ENCODE measurements around the gene ADGB. TPM values are rescaled to one million over a fixed set of nuclear protein-coding genes. Genes with fewer than 3 reads are reported as not detected.

ADGB gene
- total and polyA plus RNA-seq, 2 donors = 0.18 to 0.24 TPM

DNA sequence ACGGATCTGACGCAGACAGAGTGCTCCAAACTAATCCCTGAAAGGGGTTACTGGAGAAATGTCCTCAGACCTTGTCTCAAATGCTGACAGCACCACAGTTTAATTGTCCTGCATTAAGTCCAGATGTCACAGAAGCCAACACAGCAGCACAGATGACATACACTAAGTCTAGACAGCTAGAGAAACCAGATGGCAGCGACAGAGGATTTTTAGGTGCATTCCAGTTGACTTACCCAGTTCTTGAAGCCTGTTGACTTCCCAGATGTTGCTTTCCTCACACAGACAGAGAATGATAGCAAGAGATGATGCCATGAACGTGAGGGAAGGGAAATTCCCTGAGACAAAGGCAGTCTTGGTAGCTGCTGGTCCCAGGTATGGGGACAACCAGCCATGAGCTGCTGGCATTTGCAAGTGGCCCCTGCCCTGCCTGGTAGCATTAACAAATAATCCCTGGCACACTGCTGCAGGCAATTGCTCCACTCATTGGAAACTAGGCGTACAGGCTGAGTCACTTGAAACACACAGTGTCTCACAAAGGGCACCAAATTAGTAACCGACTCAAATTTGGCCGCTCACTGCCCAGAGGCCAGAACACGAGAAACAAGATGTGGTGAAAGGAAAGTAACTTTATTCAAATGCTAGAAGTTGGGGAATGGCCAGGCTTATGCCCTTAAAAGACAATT lies 52.2 kb downstream of the ADGB start:
- Histone ChIP-seq H3K36me3 (ENCODE audit: control insufficient read depth in 2 of 2, insufficient read depth in 2 of 2, low read length in 1 of 2) (no peaks in the 10 kb centered on the region), H3K27ac (ENCODE audit: low read depth in 1 of 2, low read length in 1 of 2) (no peak overlapping the region), H3K27me3 (ENCODE audit: control insufficient read depth in 2 of 2, insufficient read depth in 1 of 2, low read length in 1 of 2) (no peaks in the 10 kb centered on the region), H3K4me3 (ENCODE audit: low read length in 2 of 2) (no peak overlapping the region), H3K9me3 (ENCODE audit: control insufficient read depth in 2 of 2, insufficient read depth in 1 of 2, low read length in 1 of 2) (no peaks in the 10 kb centered on the region), H3K4me1 (ENCODE audit: control insufficient read depth in 2 of 2, insufficient read depth in 2 of 2, low read length in 2 of 2) (no peaks in the 10 kb centered on the region)
- 97% methylated on average over 8 of the region's 8 CpGs for WGBS
- DNase-seq (ENCODE audit: low read depth in 6 of 9, low spot score in 9 of 9) = no peak

DNA sequence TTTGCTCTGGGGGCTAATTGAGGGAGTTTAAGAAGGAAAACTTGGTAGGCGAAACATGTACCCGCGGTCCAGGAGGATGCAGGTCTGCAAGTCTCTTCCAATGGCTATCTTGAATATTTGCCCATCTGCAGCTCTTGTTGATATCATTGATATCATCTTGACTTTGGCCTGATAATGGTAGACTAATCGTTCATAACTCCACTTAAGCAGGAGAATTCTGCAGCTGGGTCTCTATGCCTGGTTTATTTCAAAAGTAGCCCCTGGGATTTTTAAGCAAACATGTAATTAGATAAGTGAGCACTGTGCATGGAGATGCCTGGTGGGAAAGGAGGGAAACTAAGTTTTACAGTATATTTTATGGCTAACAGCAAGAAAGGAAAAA lies 52.7 kb downstream of the ADGB start:
- H3K27me3 ChIP-seq (ENCODE audit: control insufficient read depth in 2 of 2, insufficient read depth in 1 of 2, low read length in 1 of 2) = no peaks in the 10 kb centered on the region
- H3K9me3 ChIP-seq (ENCODE audit: control insufficient read depth in 2 of 2, insufficient read depth in 1 of 2, low read length in 1 of 2) = no peaks in the 10 kb centered on the region
- DNase-seq (ENCODE audit: low read depth in 6 of 9, low spot score in 9 of 9) = no peak
- no peak overlapping the region for H3K27ac ChIP-seq (ENCODE audit: low read depth in 1 of 2, low read length in 1 of 2)
- H3K36me3 ChIP-seq (ENCODE audit: control insufficient read depth in 2 of 2, insufficient read depth in 2 of 2, low read length in 1 of 2) = no peaks in the 10 kb centered on the region
- 96% methylated on average over 4 of the region's 4 CpGs for WGBS
- no peaks in the 10 kb centered on the region for H3K4me1 ChIP-seq (ENCODE audit: control insufficient read depth in 2 of 2, insufficient read depth in 2 of 2, low read length in 2 of 2)
- no peak overlapping the region for H3K4me3 ChIP-seq (ENCODE audit: low read length in 2 of 2)

DNA sequence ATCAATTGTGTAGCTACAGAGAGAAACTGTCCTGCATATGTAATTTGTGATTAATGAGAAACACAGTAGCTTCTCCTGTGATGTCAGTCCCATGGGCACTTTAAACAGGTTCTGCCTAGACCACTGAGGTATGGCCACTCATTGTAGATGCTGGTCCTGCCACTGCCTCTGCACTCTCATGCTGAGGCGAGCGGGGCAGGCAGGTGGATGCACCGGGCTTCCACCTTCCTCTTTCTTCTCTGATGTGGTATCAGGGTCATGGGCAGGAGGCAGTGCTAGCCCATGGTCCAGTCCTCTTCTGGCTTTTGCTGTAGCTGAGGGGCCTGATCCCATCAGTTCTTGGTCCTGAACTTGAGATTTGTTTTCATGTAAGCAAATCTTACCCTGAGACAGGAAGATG lies 58.7 kb downstream of the ADGB start:
- H3K27me3 ChIP-seq (ENCODE audit: control insufficient read depth in 2 of 2, insufficient read depth in 1 of 2, low read length in 1 of 2) = no peaks in the 10 kb centered on the region
- H3K36me3 ChIP-seq (ENCODE audit: control insufficient read depth in 2 of 2, insufficient read depth in 2 of 2, low read length in 1 of 2) = no peaks in the 10 kb centered on the region
- H3K9me3 ChIP-seq (ENCODE audit: control insufficient read depth in 2 of 2, insufficient read depth in 1 of 2, low read length in 1 of 2) = no peaks in the 10 kb centered on the region
- no peak overlapping the region for H3K4me3 ChIP-seq (ENCODE audit: low read length in 2 of 2)
- H3K27ac ChIP-seq (ENCODE audit: low read depth in 1 of 2, low read length in 1 of 2) = no peak overlapping the region
- no peak for DNase-seq (ENCODE audit: low read depth in 6 of 9, low spot score in 9 of 9)
- no peaks in the 10 kb centered on the region for H3K4me1 ChIP-seq (ENCODE audit: control insufficient read depth in 2 of 2, insufficient read depth in 2 of 2, low read length in 2 of 2)
- 94% methylated on average over 3 of the region's 3 CpGs for WGBS

GRCh38 chr6:146664871-146665360 lies 66.1 kb downstream of the ADGB start:
- 90% methylated on average over 3 of the region's 3 CpGs for WGBS

DNA sequence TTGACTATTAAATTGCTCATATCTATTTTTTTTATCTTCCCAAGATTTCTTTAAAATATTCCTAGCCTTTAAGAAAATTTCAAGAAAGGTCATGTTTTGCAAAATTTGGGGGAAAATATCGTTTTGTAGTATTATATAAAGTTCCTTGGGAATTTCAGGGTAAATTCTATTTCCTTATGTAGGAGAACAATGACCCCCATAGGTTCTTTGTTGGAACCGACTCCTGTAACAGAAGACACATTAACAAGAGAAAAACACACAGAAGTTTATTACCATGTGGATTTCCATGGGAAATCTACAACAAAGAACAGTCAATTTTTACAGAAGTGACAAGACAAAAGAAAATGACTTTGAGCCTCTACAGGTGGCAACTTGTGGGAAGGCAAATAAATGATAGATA lies 68.1 kb downstream of the ADGB start:
- DNase-seq (ENCODE audit: low read depth in 6 of 9, low spot score in 9 of 9) = no peak
- Histone ChIP-seq H3K9me3 (ENCODE audit: control insufficient read depth in 2 of 2, insufficient read depth in 1 of 2, low read length in 1 of 2) (no peaks in the 10 kb centered on the region), H3K4me3 (ENCODE audit: low read length in 2 of 2) (no peak overlapping the region), H3K27ac (ENCODE audit: low read depth in 1 of 2, low read length in 1 of 2) (no peak overlapping the region), H3K36me3 (ENCODE audit: control insufficient read depth in 2 of 2, insufficient read depth in 2 of 2, low read length in 1 of 2) (no peaks in the 10 kb centered on the region), H3K4me1 (ENCODE audit: control insufficient read depth in 2 of 2, insufficient read depth in 2 of 2, low read length in 2 of 2) (no peaks in the 10 kb centered on the region), H3K27me3 (ENCODE audit: control insufficient read depth in 2 of 2, insufficient read depth in 1 of 2, low read length in 1 of 2) (no peaks in the 10 kb centered on the region)
- 79% methylated on average over 2 of the region's 2 CpGs for WGBS

More at GRCh38 chr6:146664871-146665360, 66.1 kb downstream of the ADGB start:
- Histone ChIP-seq H3K27me3 (ENCODE audit: control insufficient read depth in 2 of 2, insufficient read depth in 1 of 2, low read length in 1 of 2) (no peaks in the 10 kb centered on the region), H3K9me3 (ENCODE audit: control insufficient read depth in 2 of 2, insufficient read depth in 1 of 2, low read length in 1 of 2) (no peaks in the 10 kb centered on the region), H3K27ac (ENCODE audit: low read depth in 1 of 2, low read length in 1 of 2) (no peak overlapping the region), H3K36me3 (ENCODE audit: control insufficient read depth in 2 of 2, insufficient read depth in 2 of 2, low read length in 1 of 2) (no peaks in the 10 kb centered on the region), H3K4me3 (ENCODE audit: low read length in 2 of 2) (no peak overlapping the region), H3K4me1 (ENCODE audit: control insufficient read depth in 2 of 2, insufficient read depth in 2 of 2, low read length in 2 of 2) (no peaks in the 10 kb centered on the region)
- DNase-seq (ENCODE audit: low read depth in 6 of 9, low spot score in 9 of 9) = no peak

DNA sequence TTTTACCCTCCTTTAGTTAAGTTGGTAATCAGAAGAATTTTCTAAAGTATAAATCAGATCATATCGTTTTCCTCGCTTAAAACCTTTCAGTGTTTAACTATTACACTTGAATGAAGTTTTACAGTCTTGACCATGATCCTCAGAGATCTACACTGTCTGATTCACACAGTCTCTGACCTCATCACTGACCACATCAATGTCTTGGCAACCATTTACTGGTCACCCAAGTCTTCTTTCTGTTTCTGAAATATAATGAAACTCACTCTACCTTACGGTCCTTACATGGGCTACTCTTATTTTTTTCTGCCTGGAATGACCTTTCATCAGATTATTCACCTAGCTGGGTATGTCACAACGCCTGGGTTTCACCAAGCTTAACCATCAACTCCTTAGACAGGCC lies 71.4 kb downstream of the ADGB start:
- 92% methylated on average over 4 of the region's 4 CpGs for WGBS
- no peaks in the 10 kb centered on the region for H3K9me3 ChIP-seq (ENCODE audit: control insufficient read depth in 2 of 2, insufficient read depth in 1 of 2, low read length in 1 of 2)
- DNase-seq (ENCODE audit: low read depth in 6 of 9, low spot score in 9 of 9) = no peak
- no peak overlapping the region for H3K27ac ChIP-seq (ENCODE audit: low read depth in 1 of 2, low read length in 1 of 2)
- H3K4me3 ChIP-seq (ENCODE audit: low read length in 2 of 2) = no peak overlapping the region
- H3K4me1 ChIP-seq (ENCODE audit: control insufficient read depth in 2 of 2, insufficient read depth in 2 of 2, low read length in 2 of 2) = no peaks in the 10 kb centered on the region
- no peaks in the 10 kb centered on the region for H3K27me3 ChIP-seq (ENCODE audit: control insufficient read depth in 2 of 2, insufficient read depth in 1 of 2, low read length in 1 of 2)
- H3K36me3 ChIP-seq (ENCODE audit: control insufficient read depth in 2 of 2, insufficient read depth in 2 of 2, low read length in 1 of 2) = no peaks in the 10 kb centered on the region

DNA sequence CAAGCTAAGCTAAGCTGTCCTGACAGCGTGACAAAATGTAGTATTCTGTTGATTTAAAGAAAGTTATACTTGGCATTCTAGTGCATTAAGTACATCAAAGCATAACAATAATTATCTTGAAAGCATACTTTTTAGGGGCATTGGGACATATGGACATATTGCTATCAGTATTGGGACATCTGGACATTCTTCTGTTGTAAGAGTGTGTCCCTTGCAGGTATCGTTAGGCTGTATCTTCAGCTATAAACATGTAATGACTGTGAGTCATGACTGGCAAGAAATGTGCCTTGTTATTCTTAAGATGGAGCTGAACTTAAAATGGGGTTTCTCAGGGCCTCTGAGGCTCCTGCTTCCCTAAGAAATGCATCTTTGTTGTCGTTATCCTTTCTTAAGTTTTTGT lies 74.3 kb downstream of the ADGB start:
- H3K9me3 ChIP-seq (ENCODE audit: control insufficient read depth in 2 of 2, insufficient read depth in 1 of 2, low read length in 1 of 2) = no peaks in the 10 kb centered on the region
- WGBS = 96% methylated on average over 3 of the region's 3 CpGs
- H3K4me1 ChIP-seq (ENCODE audit: control insufficient read depth in 2 of 2, insufficient read depth in 2 of 2, low read length in 2 of 2) = no peaks in the 10 kb centered on the region
- H3K4me3 ChIP-seq (ENCODE audit: low read length in 2 of 2) = no peak overlapping the region
- no peaks in the 10 kb centered on the region for H3K36me3 ChIP-seq (ENCODE audit: control insufficient read depth in 2 of 2, insufficient read depth in 2 of 2, low read length in 1 of 2)
- DNase-seq (ENCODE audit: low read depth in 6 of 9, low spot score in 9 of 9) = no peak
- H3K27ac ChIP-seq (ENCODE audit: low read depth in 1 of 2, low read length in 1 of 2) = no peak overlapping the region
- no peaks in the 10 kb centered on the region for H3K27me3 ChIP-seq (ENCODE audit: control insufficient read depth in 2 of 2, insufficient read depth in 1 of 2, low read length in 1 of 2)

- 62% methylated on average over 3 of the region's 3 CpGs for WGBS
- no peak for DNase-seq (ENCODE audit: low read depth in 6 of 9, low spot score in 9 of 9)
- H3K9me3 ChIP-seq (ENCODE audit: control insufficient read depth in 2 of 2, insufficient read depth in 1 of 2, low read length in 1 of 2) = no peaks in the 10 kb centered on the region
- H3K27ac ChIP-seq (ENCODE audit: low read depth in 1 of 2, low read length in 1 of 2) = no peak overlapping the region
- H3K36me3 ChIP-seq (ENCODE audit: control insufficient read depth in 2 of 2, insufficient read depth in 2 of 2, low read length in 1 of 2) = no peaks in the 10 kb centered on the region
- H3K27me3 ChIP-seq (ENCODE audit: control insufficient read depth in 2 of 2, insufficient read depth in 1 of 2, low read length in 1 of 2) = no peaks in the 10 kb centered on the region
- no peak overlapping the region for H3K4me3 ChIP-seq (ENCODE audit: low read length in 2 of 2)
- H3K4me1 ChIP-seq (ENCODE audit: control insufficient read depth in 2 of 2, insufficient read depth in 2 of 2, low read length in 2 of 2) = no peaks in the 10 kb centered on the region
Measured at GRCh38 chr6:146679386-146679785, 80.6 kb downstream of the ADGB start.

- H3K4me1 ChIP-seq (ENCODE audit: control insufficient read depth in 2 of 2, insufficient read depth in 2 of 2, low read length in 2 of 2) = no peaks in the 10 kb centered on the region
- no peaks in the 10 kb centered on the region for H3K9me3 ChIP-seq (ENCODE audit: control insufficient read depth in 2 of 2, insufficient read depth in 1 of 2, low read length in 1 of 2)
- no peaks in the 10 kb centered on the region for H3K27me3 ChIP-seq (ENCODE audit: control insufficient read depth in 2 of 2, insufficient read depth in 1 of 2, low read length in 1 of 2)
- H3K36me3 ChIP-seq (ENCODE audit: control insufficient read depth in 2 of 2, insufficient read depth in 2 of 2, low read length in 1 of 2) = no peaks in the 10 kb centered on the region
- H3K4me3 ChIP-seq (ENCODE audit: low read length in 2 of 2) = no peak overlapping the region
- WGBS = 93% methylated on average over 1 of the region's 1 CpG
- no peak for DNase-seq (ENCODE audit: low read depth in 6 of 9, low spot score in 9 of 9)
- no peak overlapping the region for H3K27ac ChIP-seq (ENCODE audit: low read depth in 1 of 2, low read length in 1 of 2)
Measured at GRCh38 chr6:146682919-146683318, 84.1 kb downstream of the ADGB start.

Measured in thymus (tissue), 11 donors.